K562 treated with DMSO at 1 percent for 12 hours (cell line): ENCODE measurements around the gene SULT1C4. TPM values are rescaled to one million over a fixed set of nuclear protein-coding genes. Genes with fewer than 3 reads are reported as not detected.

Experiments used
- total RNA-seq: library from RNA; unstranded; fragments of 300-600 nt; gene quantifications from 2 replicates; pipeline ENCODE4 v1.2.3, GENCODE V29; 2022; ENCODE audit not compliant: insufficient read depth

SULT1C4 gene
- not detected in 2 replicates for total RNA-seq

DNA sequence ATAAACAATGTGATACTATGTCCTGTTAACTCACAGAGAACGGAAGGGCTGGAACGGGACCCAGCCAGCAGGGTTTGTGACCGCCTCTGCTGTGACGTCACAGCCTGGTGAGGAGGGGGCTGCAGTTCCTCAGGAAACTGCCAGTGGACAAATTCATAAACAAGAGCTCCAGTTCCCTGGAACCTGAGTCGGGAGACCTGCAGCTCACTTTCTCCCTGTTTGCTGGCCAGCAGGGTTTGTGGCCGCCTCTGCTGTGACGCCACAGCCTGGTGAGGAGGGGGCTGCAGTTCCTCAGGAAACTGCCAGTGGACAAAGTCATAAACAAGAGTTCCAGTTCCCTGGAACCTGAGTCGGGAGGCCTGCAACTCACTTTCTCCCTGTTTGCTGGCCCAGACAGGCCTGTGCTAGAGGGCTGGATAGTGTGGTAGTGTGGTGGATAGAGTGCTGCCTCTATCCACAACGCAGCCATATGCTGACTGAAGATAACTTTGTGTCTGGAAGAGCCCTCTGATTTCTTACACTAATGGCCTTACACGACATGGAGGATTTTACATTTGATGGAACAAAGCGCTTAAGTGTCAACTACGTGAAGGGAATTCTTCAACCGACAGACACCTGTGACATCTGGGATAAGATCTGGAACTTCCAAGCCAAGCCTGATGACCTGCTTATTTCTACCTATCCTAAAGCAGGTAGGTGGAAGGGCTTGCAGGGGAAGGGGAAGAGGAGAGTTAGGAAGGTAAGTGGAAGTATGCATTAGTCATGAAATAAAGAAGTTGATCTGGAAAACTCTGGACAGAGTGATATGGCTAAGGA is at the start of gene SULT1C4:
Gene SULT1C4, plus strand, starts transcription at position 140 of the 816 bp plus-strand sequence. Its CDS starts 384 bp downstream, at position 524.

Other genes with a start within 250 kb of the SULT1C4 start
- gene SULT1C3, start 138.0 kb upstream of the SULT1C4 start, total RNA-seq = not detected in 2 replicates
- gene SULT1C2, start 89.1 kb upstream of the SULT1C4 start, total RNA-seq = not detected in 2 replicates
- gene GCC2, start 71.3 kb downstream of the SULT1C4 start, total RNA-seq = 6.1 and 24.3 TPM in 2 replicates
- 35.6 and 131 TPM in 2 replicates for gene LIMS1, start 156.5 kb downstream of the SULT1C4 start, total RNA-seq